H1 (cell line): Measurements from ENCODE around the gene YIPF2. TPM values are rescaled to one million over a fixed set of nuclear protein-coding genes. Genes with fewer than 3 reads are reported as not detected.
A peak's percentile ranks its signal among the peaks of the same experiment; 100 is the strongest.

Experiments used
- ASH2L ChIP-seq: fragments of 200-600, 300-600 bp; sonication (generic); IDR thresholded peaks from one replicate; pipeline ENCODE4 v1.7.1; 2017; ENCODE audit warnings: low read length
- CEBPB ChIP-seq: IDR thresholded peaks from 2 replicates; pipeline ENCODE4 v1.6.1; 2012; ENCODE audit warnings: low read depth, low read length
- CHD2 ChIP-seq: IDR thresholded peaks from 2 replicates; pipeline ENCODE4 v1.6.1; 2012; ENCODE audit warnings: low read length, improper control_type of control experiment
- GTF2F1 ChIP-seq: IDR thresholded peaks from 2 replicates; pipeline ENCODE4 v1.6.1; 2012; ENCODE audit warnings: low read depth, low read length, improper control_type of control experiment, borderline replicate concordance
- MAFK ChIP-seq: IDR thresholded peaks from 2 replicates; pipeline ENCODE4 v1.6.1; 2012; ENCODE audit warnings: low read depth, mild to moderate bottlenecking, improper control_type of control experiment, low read length
- NRF1 ChIP-seq: IDR thresholded peaks from 2 replicates; pipeline ENCODE4 v1.6.1; 2011; ENCODE audit warnings: mild to moderate bottlenecking, low read depth, low read length, improper control_type of control experiment
- RNF2 ChIP-seq: fragments of 200-900, 300-1000 bp; sonication (generic); IDR thresholded peaks from 2 replicates; pipeline ENCODE4 v1.7.1; 2016; ENCODE audit warnings: borderline replicate concordance, low read depth, mild to moderate bottlenecking, antibody characterized with exemption, low read length; ENCODE audit not compliant: poor library complexity, severe bottlenecking; ENCODE audit errors: missing control alignments
- SAP30 ChIP-seq: fragments of 300-600 bp; sonication (generic); IDR thresholded peaks from 2 replicates; pipeline ENCODE4 v1.7.1; 2012; ENCODE audit warnings: low read length, moderate library complexity, mild to moderate bottlenecking, inconsistent platforms; ENCODE audit not compliant: insufficient read depth, insufficient replicate concordance
- YY1 ChIP-seq: IDR thresholded peaks from 2 replicates; pipeline ENCODE4 v1.6.1; 2011; ENCODE audit warnings: low read depth, mild to moderate bottlenecking, low read length
- polyA plus RNA-seq, 7 experiments: library from polyadenylated mRNA; depleted of rRNA in 3 of 7; stranded (reverse) in 5 of 7; unstranded in 2 of 7; fragments of >200 nt in 5 of 7; fragments of 200-250 nt in 2 of 7; gene quantifications; 1 replicate in 5 of 7; 2 replicates in 1 of 7; 4 replicates in 1 of 7; pipeline versions ENCODE4 v1.2.1 to v1.2.3, GENCODE V29; 2011 to 2013; ENCODE audit warnings: missing spikeins in 2 of 7, mixed read lengths in 2 of 7
- total RNA-seq: library from RNA; stranded (reverse); fragmentation: NEBNext Ultra II Directional; extraction: Animal tissue kit (Norgen Biotek cat#: 25700); gene quantifications from 2 replicates; pipeline ENCODE4 v1.2.1, GENCODE V29; 2021
- TF ChIP-seq, protein P1 (sequence below): fragments of 300-600 bp; sonication (generic); IDR thresholded peaks from 2 replicates; pipeline ENCODE4 v1.7.1; 2012; ENCODE audit warnings: low read length, moderate library complexity, mild to moderate bottlenecking, inconsistent platforms; ENCODE audit not compliant: insufficient replicate concordance

The YIPF2 gene
- total and polyA plus RNA-seq, 2 of the 8 experiments (the other 6 are each of a cell fraction or from before 2014, with no cell fraction given) = 48.3 to 112 TPM

DNA sequence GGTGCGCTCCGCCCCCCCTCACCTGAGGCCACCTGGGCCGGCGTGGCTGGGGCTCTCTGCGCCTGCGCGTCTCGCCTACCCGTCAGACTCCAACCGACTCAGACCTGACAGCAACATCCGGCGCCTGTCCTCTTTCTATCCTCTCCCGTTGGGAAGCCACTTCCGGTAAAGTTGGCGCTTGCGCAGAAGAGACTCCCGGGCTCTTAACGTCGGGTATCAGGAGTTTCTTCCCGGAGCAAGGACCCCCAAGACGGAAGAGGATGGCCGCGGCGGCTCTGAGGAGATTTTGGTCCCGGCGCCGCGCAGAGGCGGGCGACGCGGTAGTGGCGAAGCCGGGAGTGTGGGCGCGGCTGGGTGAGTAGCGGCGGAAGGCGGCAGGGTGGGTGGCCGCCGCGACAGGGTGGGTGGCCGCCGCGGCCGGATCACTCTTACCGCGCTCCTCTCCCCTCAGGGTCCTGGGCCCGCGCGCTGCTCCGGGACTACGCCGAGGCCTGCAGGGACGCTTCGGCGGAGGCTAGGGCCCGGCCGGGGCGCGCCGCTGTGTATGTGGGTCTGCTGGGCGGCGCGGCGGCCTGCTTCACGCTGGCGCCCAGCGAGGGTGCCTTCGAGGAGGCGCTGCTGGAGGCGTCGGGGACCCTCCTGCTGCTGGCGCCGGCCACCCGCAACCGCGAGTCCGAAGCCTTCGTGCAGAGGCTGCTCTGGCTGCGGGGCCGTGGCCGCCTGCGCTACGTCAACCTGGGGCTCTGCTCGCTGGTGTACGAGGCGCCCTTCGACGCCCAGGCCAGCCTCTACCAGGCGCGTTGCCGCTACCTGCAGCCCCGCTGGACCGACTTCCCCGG lies at the start of gene YIPF2, which contains the start of gene TIMM29 (continued):
- TF ChIP-seq CHD2 (0 out of 2 replicates have a peak, but pooled peaks have one; percentile 40), YY1 (peak; percentile 95), ASH2L (peak; percentile 98), GTF2F1 (0 out of 2 replicates have a peak, but pooled peaks have one; percentile 66), MAFK (no peak), CEBPB (no peak), SAP30 (no peak), RNF2 (no peak), NRF1 (peak; percentile 89)
- TF ChIP-seq, protein P1, sequence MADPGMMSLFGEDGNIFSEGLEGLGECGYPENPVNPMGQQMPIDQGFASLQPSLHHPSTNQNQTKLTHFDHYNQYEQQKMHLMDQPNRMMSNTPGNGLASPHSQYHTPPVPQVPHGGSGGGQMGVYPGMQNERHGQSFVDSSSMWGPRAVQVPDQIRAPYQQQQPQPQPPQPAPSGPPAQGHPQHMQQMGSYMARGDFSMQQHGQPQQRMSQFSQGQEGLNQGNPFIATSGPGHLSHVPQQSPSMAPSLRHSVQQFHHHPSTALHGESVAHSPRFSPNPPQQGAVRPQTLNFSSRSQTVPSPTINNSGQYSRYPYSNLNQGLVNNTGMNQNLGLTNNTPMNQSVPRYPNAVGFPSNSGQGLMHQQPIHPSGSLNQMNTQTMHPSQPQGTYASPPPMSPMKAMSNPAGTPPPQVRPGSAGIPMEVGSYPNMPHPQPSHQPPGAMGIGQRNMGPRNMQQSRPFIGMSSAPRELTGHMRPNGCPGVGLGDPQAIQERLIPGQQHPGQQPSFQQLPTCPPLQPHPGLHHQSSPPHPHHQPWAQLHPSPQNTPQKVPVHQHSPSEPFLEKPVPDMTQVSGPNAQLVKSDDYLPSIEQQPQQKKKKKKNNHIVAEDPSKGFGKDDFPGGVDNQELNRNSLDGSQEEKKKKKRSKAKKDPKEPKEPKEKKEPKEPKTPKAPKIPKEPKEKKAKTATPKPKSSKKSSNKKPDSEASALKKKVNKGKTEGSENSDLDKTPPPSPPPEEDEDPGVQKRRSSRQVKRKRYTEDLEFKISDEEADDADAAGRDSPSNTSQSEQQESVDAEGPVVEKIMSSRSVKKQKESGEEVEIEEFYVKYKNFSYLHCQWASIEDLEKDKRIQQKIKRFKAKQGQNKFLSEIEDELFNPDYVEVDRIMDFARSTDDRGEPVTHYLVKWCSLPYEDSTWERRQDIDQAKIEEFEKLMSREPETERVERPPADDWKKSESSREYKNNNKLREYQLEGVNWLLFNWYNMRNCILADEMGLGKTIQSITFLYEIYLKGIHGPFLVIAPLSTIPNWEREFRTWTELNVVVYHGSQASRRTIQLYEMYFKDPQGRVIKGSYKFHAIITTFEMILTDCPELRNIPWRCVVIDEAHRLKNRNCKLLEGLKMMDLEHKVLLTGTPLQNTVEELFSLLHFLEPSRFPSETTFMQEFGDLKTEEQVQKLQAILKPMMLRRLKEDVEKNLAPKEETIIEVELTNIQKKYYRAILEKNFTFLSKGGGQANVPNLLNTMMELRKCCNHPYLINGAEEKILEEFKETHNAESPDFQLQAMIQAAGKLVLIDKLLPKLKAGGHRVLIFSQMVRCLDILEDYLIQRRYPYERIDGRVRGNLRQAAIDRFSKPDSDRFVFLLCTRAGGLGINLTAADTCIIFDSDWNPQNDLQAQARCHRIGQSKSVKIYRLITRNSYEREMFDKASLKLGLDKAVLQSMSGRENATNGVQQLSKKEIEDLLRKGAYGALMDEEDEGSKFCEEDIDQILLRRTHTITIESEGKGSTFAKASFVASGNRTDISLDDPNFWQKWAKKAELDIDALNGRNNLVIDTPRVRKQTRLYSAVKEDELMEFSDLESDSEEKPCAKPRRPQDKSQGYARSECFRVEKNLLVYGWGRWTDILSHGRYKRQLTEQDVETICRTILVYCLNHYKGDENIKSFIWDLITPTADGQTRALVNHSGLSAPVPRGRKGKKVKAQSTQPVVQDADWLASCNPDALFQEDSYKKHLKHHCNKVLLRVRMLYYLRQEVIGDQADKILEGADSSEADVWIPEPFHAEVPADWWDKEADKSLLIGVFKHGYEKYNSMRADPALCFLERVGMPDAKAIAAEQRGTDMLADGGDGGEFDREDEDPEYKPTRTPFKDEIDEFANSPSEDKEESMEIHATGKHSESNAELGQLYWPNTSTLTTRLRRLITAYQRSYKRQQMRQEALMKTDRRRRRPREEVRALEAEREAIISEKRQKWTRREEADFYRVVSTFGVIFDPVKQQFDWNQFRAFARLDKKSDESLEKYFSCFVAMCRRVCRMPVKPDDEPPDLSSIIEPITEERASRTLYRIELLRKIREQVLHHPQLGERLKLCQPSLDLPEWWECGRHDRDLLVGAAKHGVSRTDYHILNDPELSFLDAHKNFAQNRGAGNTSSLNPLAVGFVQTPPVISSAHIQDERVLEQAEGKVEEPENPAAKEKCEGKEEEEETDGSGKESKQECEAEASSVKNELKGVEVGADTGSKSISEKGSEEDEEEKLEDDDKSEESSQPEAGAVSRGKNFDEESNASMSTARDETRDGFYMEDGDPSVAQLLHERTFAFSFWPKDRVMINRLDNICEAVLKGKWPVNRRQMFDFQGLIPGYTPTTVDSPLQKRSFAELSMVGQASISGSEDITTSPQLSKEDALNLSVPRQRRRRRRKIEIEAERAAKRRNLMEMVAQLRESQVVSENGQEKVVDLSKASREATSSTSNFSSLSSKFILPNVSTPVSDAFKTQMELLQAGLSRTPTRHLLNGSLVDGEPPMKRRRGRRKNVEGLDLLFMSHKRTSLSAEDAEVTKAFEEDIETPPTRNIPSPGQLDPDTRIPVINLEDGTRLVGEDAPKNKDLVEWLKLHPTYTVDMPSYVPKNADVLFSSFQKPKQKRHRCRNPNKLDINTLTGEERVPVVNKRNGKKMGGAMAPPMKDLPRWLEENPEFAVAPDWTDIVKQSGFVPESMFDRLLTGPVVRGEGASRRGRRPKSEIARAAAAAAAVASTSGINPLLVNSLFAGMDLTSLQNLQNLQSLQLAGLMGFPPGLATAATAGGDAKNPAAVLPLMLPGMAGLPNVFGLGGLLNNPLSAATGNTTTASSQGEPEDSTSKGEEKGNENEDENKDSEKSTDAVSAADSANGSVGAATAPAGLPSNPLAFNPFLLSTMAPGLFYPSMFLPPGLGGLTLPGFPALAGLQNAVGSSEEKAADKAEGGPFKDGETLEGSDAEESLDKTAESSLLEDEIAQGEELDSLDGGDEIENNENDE = no peak
